DMS79 (cell line): ENCODE measurements around the gene PIKFYVE.
A peak's percentile ranks its signal among the peaks of the same experiment; 100 is the strongest.
"Not testable (repeated sequence)": the region's sequence is repeated elsewhere in the genome, so short reads cannot be mapped to it uniquely, and the experiment has no call there.

ENCODE experiments used
- DNase-seq: peaks from one replicate; lab custom pipeline; 2025; lab: John Stamatoyannopoulos, UW

The PIKFYVE gene

GRCh38 chr2:208254118-208254870 is 11.8 kb upstream of the PIKFYVE start:
- DNase-seq, result peak; percentile 45

- DNase-seq, result peak; percentile 85
Observed at GRCh38 chr2:208254871-208255556, 11.0 kb upstream of the PIKFYVE start, which contains the start of gene IDH1. IDH1 (minus strand) TSS chr2:208255071; CDS start chr2:208251551, 3,520 bp downstream.

- no peak for DNase-seq
Observed at GRCh38 chr2:208255557-208256106, 10.4 kb upstream of the PIKFYVE start.

- DNase-seq, result no peak
Observed at GRCh38 chr2:208256192-208256782, 9.8 kb upstream of the PIKFYVE start.

DNA sequence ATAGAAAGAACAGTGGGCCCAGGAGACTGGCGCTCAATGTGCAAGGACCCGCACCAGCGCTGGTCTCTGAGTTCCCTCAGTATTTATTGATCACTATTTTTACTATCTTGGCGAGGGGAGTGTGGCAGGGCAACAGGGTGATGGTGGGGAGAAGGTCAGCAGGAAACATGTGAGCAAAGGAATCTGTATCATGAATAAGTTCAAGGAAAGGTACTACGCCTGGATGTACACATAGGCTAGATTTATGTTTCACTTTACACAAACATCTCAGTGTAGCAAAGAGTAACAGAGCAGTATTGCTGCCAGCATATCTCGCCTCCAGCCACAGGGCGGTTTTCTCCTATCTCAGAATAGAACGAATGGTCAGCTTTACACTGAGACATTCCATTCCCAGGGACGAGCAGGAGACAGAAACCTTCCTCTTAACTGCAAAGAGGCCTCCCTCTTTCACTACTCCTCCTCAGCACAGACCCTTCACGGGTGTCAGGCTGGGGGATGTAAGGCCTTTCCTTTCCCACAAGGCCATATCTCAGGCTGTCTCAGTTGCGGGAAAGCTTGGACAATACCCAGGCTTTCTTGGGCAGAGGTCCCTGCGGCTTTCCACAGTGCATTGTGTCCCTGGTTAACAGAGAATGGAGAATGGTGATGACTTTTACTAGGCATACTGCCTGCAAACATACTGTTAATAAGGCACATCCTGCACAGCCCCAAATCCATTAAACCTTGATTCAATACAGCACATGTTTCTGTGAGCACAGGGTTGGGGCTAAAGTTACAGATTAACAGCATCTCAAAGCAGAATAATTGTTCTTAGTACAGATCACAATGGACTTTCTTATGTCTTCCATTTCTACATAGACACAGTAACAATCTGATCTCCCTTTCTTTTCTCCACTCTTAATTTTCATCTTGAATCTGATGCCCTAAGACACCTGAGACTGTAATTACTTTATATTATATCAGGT is 8.9 kb upstream of the PIKFYVE start:
- DNase-seq, result not testable (repeated sequence)

- no peak for DNase-seq
Observed at GRCh38 chr2:208265371-208265800, 669 bp upstream of the PIKFYVE start.

DNA sequence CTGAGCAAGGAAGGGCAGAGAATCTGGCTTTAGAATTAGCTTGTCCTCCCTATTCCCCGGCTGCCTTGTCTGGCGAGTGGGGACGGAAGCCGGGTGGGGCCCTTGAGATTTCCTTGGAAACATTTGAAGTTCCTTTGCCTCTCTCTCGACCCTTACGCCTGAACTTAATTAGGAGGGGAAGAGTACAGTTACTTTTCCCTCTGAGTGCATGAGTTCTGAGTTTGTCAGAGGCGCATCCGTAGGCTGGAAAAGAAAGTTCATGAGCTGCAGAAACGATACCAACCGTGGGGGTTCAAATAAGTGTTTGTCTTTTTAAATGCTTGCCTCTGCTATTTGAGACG is 468 bp downstream of the PIKFYVE start:
- DNase-seq, result no peak

DNA sequence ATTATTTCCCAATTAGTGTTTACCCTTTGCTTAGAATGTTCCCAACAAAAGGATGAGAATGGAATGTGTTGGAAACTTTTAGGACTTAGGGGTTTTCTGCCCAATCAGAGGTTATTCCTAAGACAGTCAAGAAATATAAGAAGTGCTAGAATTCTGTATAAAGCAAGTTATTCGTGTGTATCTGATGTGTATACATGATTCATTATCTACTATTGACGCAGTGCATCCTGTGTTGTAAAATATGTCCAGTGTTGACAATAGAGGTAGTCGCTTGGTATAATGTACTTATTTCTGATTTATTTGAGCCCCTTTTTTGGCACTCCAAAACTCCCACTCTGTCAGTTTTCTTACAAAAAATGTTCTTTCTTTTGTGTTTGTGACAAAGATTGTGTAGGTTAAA is 881 bp downstream of the PIKFYVE start:
- DNase-seq, result no peak

DNA sequence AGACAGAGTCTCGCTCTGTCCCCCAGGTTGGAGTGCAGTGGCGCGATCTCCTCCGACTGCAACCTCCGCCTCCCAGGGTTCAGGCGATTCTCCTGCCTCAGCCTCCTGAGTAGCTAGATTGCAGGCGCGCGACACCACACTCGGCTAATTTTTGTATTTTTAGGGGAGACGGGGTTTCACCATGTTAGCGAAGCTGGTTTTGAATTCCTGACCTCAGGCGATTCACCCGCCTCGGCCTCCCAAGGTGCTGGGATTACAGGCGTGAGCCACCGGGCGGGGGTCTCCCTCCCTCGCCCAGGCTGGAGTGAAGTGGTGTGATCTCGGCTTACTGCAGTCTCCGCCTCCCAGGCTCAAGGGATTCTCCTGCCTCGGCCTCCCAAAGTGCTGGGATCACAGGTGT is 1.5 kb downstream of the PIKFYVE start:
- not testable (repeated sequence) for DNase-seq

GRCh38 chr2:208268156-208268952 is 2.3 kb downstream of the PIKFYVE start:
- no peak for DNase-seq

- DNase-seq, result no peak
Observed at GRCh38 chr2:208269091-208269490, 3.0 kb downstream of the PIKFYVE start.

DNA sequence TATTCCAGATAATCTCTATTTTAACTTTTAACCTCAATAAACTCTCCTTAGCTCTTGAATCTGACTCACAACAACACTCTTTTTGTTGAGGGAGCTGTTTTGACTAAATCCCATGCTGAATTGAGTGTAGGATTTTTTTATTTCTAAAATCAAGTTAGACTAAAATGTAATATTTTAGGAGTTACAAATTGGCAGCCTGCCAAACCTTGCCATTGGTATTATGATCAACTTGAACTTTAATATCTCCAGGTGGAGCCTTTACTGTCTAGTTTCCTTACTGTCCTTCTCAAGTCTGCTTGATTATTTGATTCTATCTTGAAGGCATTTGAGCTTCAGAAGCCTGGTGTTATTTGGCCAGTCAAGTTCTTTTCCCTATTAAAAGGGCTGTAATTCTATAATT is 8.7 kb downstream of the PIKFYVE start:
- DNase-seq, result no peak

GRCh38 chr2:208278549-208278948 is 12.5 kb downstream of the PIKFYVE start:
- DNase-seq, result no peak

- no peak for DNase-seq
Observed at GRCh38 chr2:208279236-208279635, 13.2 kb downstream of the PIKFYVE start.

GRCh38 chr2:208280234-208280633 is 14.2 kb downstream of the PIKFYVE start:
- DNase-seq, result no peak

GRCh38 chr2:208280933-208281332 is 14.9 kb downstream of the PIKFYVE start:
- no peak for DNase-seq

GRCh38 chr2:208285853-208286252 is 19.8 kb downstream of the PIKFYVE start:
- DNase-seq, result no peak

DNA sequence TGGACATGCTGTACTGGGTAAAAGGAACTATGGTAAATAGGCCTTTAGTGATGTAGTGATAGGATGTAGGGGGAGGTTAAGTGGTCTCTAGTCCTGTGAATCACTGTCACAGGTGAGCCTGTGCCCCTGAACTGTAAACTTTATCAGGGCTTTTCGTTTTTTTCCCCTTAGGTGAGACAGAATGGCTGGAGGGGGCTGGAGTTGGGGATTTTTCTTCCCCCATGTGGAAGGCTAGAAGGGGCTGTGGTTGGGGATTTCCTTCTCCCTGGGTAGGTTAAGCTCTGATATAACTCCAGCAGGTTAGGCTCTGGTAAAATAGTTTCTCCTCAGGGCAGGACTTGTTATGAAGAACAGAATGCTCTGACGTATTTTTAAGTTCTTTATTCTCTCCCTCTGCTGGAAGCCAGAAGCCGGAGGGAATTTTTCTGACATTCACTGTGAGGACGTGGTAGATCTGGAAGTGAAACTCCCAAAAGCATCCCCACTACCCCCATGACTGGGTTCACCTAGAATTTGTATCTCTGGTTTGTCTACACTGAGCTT is 28.5 kb downstream of the PIKFYVE start:
- DNase-seq, result no peak

DNA sequence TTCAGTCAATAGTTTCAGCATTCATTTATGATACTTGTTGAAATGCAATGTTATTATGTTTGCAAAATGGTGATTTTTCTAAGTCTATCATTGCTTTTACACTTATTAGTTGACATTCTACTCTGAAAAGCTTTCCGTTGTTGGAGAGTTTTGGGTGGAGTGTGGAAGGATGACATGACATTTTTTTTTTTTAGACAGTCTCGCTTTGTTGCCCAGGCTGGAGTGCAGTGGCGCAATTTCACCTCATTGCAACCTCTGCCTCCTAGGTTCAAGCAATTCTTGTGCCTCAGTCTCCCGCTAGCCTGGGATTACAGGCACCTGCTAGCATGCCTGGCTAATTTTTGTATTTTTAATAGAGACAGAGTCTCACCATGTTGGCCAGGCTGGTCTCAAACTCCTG is 29.8 kb downstream of the PIKFYVE start:
- DNase-seq, result no peak

- no peak for DNase-seq
Observed at GRCh38 chr2:208296610-208297009, 30.6 kb downstream of the PIKFYVE start.

- DNase-seq, result no peak
Observed at GRCh38 chr2:208297961-208298360, 31.9 kb downstream of the PIKFYVE start.
